B cell (primary cell): ENCODE data around the gene GTF2IRD1.

Source experiments
- EZH2 ChIP-seq: IDR thresholded peaks from 2 replicates; pipeline ENCODE4 v1.6.1; 2012; ENCODE audit warnings: borderline replicate concordance, low read depth, mild to moderate bottlenecking, moderate library complexity, low read length; ENCODE audit not compliant: insufficient read depth, poor library complexity, severe bottlenecking
- TF ChIP-seq, protein P1 (sequence below): fragments of 200-600 bp; IDR thresholded peaks from one replicate; pipeline ENCODE4 v1.8.0; 2022; ENCODE audit warnings: antibody characterized with exemption, mild to moderate bottlenecking

DNA sequence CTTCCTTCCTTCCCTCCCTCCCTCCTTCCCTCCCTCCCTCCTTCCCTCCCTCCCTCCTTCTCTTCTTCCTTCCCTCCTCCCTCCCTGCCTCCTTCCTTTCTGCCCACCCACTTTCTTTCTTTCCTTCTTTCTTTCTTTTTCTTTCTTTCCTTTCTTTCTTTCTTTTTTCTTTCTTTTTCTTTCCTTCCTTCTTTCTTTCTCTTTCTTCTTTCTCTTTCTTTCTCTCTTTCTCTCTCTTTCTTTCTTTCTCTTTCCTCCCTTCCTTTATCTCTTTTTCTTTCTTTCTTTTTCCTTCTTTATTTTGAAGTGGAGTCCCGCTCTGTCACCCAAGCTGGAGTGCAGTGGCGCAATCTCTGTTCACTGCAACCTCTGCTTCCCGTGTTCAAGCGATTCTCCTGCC lies 33.7 kb upstream of the GTF2IRD1 start:
- no peak for TF ChIP-seq EZH2
- TF ChIP-seq, protein P1, sequence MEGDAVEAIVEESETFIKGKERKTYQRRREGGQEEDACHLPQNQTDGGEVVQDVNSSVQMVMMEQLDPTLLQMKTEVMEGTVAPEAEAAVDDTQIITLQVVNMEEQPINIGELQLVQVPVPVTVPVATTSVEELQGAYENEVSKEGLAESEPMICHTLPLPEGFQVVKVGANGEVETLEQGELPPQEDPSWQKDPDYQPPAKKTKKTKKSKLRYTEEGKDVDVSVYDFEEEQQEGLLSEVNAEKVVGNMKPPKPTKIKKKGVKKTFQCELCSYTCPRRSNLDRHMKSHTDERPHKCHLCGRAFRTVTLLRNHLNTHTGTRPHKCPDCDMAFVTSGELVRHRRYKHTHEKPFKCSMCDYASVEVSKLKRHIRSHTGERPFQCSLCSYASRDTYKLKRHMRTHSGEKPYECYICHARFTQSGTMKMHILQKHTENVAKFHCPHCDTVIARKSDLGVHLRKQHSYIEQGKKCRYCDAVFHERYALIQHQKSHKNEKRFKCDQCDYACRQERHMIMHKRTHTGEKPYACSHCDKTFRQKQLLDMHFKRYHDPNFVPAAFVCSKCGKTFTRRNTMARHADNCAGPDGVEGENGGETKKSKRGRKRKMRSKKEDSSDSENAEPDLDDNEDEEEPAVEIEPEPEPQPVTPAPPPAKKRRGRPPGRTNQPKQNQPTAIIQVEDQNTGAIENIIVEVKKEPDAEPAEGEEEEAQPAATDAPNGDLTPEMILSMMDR: peak; percentile 13
